Activated CD8-positive, alpha-beta T cell treated with anti-CD3 and anti-CD28 coated beads for 36 hours (primary cell): ENCODE data around the gene NCKIPSD. TPM values are rescaled to one million over a fixed set of nuclear protein-coding genes. Genes with fewer than 3 reads are reported as not detected.

Source experiments
- ATAC-seq: fragments of 200-7000 bp; cut with Tn5 transposase; one replicate; pipeline ENCODE4 v1.10.0; 2021; ENCODE audit warnings: mild to moderate bottlenecking, moderate library complexity
- CTCF ChIA-PET: fragments of 350-600 bp; sonication (Branson Sonifier 250); formaldehyde crosslinking; loops from one replicate; lab custom pipeline; 2021; ENCODE audit warnings: antibody characterized with exemption; lab: Charles Lee
- POLR2A ChIA-PET: fragments of 350-600 bp; sonication (Branson Sonifier 250); formaldehyde crosslinking; loops from one replicate; lab custom pipeline; 2021; ENCODE audit warnings: antibody characterized with exemption; lab: Charles Lee
- DNase-seq: peaks from one replicate; pipeline ENCODE4 v3.0.0-alpha.2; 2020
- H3K27ac Mint-ChIP-seq: one replicate; pipeline ENCODE4 v1.8.0; 2021; ENCODE audit warnings: mild to moderate bottlenecking, mixed read lengths
- H3K27me3 Mint-ChIP-seq: one replicate; pipeline ENCODE4 v1.8.0; 2021; ENCODE audit warnings: mixed read lengths
- H3K36me3 Mint-ChIP-seq: one replicate; pipeline ENCODE4 v1.8.0; 2021; ENCODE audit warnings: low read depth, mixed read lengths
- H3K4me1 Mint-ChIP-seq: one replicate; pipeline ENCODE4 v1.8.0; 2021; ENCODE audit warnings: low read depth, mixed read lengths
- H3K4me3 Mint-ChIP-seq: one replicate; pipeline ENCODE4 v1.8.0; 2021; ENCODE audit warnings: mild to moderate bottlenecking, moderate library complexity, mixed read lengths
- H3K9me3 Mint-ChIP-seq: one replicate; pipeline ENCODE4 v1.8.0; 2021; ENCODE audit warnings: mixed read lengths
- CTCF ChIP-seq: fragments of 200-600 bp; IDR thresholded peaks from one replicate; pipeline ENCODE4 v1.8.0; 2022; ENCODE audit warnings: antibody characterized with exemption, mild to moderate bottlenecking
- intact Hi-C: fragments of 100-400 bp; cut with micrococcal nuclease; formaldehyde crosslinking; loops from one replicate; pipeline ENCODE4 v1.10.0; 2022
- total RNA-seq, 2 experiments: library from RNA; stranded (reverse); gene quantifications; one replicate each; pipeline ENCODE4 v1.2.3, GENCODE V29; 2021

The NCKIPSD gene
- total RNA-seq, 2 experiments from 2014 or later: 69.7 to 73.8 TPM

GRCh38 chr3:48647714-48648113, 38.0 kb downstream of the NCKIPSD start:
- no peaks in the 10 kb centered on the region for H3K4me1 Mint-ChIP-seq
- no peak overlapping the region for H3K4me3 Mint-ChIP-seq
- DNase-seq (no peak), ATAC-seq (no peak)
- no peak overlapping the region for H3K27ac Mint-ChIP-seq
- H3K27me3 Mint-ChIP-seq: no peaks in the 10 kb centered on the region
- POLR2A ChIA-PET: interaction anchor here (1.0 kb wide), 1 partner anchor 8 kb away, joined by 3 read pairs; no protein-coding TSS in a partner anchor
- no peak for TF ChIP-seq CTCF
- H3K9me3 Mint-ChIP-seq: no peaks in the 10 kb centered on the region
- CTCF ChIA-PET: interaction anchor here (1.6 kb wide), 1 partner anchor 12 kb away, joined by 6 read pairs; the partner anchor contains the start of gene SLC26A6
- H3K36me3 Mint-ChIP-seq: peaks cover 3% of the 10 kb centered on the region
- intact Hi-C loops: no loop called here

GRCh38 chr3:48644898-48645760, 40.6 kb downstream of the NCKIPSD start:
- POLR2A ChIA-PET: interaction anchor here (0.8 to 1.7 kb wide), 5 partner anchors 9 to 32 kb away, joined by 3 to 5 read pairs (median 3); no protein-coding TSS in a partner anchor
- Mint-ChIP-seq H3K27ac (no peak overlapping the region), H3K4me3 (no peak overlapping the region), H3K9me3 (no peaks in the 10 kb centered on the region), H3K4me1 (no peaks in the 10 kb centered on the region), H3K36me3 (peaks cover 6% of the 10 kb centered on the region), H3K27me3 (no peaks in the 10 kb centered on the region)
- TF ChIP-seq CTCF: no peak
- intact Hi-C loops: no loop called here
- DNase-seq (no peak), ATAC-seq (no peak)
- CTCF ChIA-PET: no interaction called here

- Mint-ChIP-seq H3K9me3 (no peaks in the 10 kb centered on the region), H3K4me1 (no peaks in the 10 kb centered on the region), H3K27ac (no peak overlapping the region), H3K36me3 (peaks cover 6% of the 10 kb centered on the region), H3K27me3 (no peaks in the 10 kb centered on the region), H3K4me3 (no peak overlapping the region)
- ChIA-PET CTCF (no interaction called here), POLR2A (no interaction called here)
- intact Hi-C loops: no loop called here
- ATAC-seq: no peak
- TF ChIP-seq CTCF: no peak
- DNase-seq: no peak
Measured at GRCh38 chr3:48642605-48643004, 43.1 kb downstream of the NCKIPSD start.

GRCh38 chr3:48641396-48641795, 44.3 kb downstream of the NCKIPSD start:
- H3K27me3 Mint-ChIP-seq: no peaks in the 10 kb centered on the region
- H3K9me3 Mint-ChIP-seq: no peaks in the 10 kb centered on the region
- TF ChIP-seq CTCF: no peak
- H3K27ac Mint-ChIP-seq: no peak overlapping the region
- no peak overlapping the region for H3K4me3 Mint-ChIP-seq
- DNase-seq (no peak), ATAC-seq (no peak)
- H3K36me3 Mint-ChIP-seq: peaks cover 6% of the 10 kb centered on the region
- CTCF ChIA-PET: no interaction called here
- H3K4me1 Mint-ChIP-seq: peaks cover 8% of the 10 kb centered on the region
- intact Hi-C loops: no loop called here
- POLR2A ChIA-PET: interaction anchor here (0.8 kb wide), 1 partner anchor 12 kb away, joined by 3 read pairs; no protein-coding TSS in a partner anchor
